GM21360 (cell line): ENCODE data around the gene MORC4.

ENCODE experiments used
- ATAC-seq: cut with Tn5 transposase; IDR thresholded peaks from one replicate; pipeline ENCODE4 v1.9.1; 2021; ENCODE audit warnings: mild to moderate bottlenecking, moderate library complexity; ENCODE audit not compliant: unreplicated experiment

Gene MORC4

DNA sequence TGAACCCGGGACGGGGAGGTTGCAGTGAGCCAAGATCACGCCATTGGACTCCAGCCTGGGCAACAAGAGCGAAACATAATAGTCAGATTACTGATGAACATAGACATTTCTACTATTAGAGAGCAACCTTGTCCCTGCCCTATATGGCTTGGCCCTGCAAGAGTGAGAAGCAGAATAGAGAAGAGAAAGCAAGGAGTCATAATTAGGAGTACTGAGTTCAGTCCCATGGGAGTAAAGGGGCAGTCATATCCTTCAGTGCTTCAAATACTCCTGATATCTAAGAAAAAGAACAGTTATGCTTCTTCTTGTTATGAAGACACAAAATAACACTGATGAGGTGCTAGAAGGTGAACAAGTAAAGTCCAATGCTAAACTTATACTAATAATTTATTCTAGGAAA, 46.0 kb downstream of the MORC4 start:
- ATAC-seq: no peak

DNA sequence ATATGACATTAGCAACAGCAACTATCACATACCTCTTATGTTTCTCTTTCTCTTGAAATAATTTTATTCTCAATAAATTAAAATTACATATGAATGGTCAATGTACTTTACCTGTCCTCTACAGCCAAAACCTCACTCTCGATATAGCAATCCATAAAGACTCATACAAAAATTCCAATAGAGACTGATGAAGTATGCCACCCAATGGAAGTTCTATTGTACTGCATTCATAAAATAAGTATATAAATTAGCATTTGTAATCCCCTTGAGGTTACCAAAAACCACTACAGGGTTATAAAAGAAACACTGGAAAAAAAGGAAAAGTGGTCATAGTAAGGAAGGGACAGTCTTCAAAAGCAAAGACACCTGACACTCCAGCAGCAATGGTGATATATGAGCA, 47.0 kb downstream of the MORC4 start:
- no peak for ATAC-seq

DNA sequence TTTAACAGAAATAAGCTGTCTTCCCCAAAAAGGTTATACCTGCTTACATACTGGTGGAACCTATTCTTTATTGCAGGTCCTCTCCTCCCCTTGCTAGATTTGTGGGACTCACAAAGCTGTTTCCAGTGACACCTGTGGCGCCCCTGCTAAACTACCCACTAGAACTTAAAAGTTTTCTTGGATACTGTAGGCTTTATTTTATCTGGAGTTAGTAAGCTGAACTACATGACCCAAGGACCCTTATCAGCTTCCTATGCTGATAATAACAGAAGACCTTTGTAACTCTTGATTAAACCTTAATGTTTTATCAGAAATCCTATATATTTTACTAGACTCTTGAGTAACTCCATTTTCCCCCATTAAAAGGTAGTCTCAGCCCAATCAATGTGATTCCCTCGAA, 47.5 kb downstream of the MORC4 start:
- ATAC-seq: no peak

DNA sequence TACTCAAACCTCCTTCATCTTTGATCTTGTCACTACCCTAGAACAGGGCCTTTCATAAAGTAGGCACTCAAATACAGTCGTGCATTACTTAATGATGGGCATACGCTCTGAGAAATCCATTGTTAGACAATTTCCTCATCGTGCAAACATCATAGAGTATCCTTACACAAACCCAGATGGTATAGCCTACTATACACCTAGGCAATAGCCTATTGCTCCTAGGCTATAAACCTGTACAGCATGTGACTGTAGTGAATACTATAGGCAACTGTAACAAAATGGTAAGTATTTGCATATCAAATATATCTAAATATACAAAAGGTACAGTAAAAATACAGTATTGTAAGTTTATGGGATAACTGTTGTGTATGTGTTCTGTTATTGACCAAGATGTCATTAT, 47.9 kb downstream of the MORC4 start:
- ATAC-seq: no peak

DNA sequence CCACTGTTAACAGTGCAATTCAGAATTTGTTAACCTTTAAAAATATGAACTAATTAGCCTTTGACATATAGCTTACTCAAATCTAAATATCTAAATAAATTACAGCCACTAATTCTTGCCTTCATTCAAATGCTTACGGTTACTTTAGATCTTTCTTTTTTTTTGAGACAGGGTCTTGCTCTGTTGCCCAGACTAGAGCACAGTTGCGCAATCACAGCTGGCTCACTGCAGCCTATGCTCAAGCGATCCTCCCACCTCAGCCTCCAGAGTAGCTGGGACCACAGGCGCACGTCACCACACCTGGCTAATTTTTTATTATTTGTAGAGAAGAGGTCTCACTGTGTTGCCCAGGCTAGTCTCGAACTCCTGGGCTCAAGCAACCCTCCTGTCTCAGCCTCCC, 48.8 kb downstream of the MORC4 start:
- no peak for ATAC-seq

DNA sequence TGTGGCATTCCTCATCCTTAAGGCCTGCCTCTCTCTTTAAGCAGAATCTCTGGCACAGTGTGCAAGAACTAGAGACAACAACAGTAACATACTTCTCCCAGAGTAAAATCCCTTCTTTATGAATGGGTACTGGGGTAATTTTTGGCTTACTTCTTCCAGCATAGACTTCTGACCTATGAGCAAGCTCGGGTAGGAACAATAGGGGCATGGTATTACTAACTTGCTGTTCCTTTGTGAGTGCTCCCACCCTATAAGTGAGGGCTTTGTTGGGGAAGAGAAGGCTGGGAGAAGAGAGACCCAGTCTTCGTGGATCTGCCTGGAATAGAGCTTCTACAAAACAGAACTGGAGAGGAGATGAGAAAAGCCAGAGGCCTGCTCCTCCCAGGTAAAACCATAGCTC, 49.6 kb downstream of the MORC4 start:
- no peak for ATAC-seq

DNA sequence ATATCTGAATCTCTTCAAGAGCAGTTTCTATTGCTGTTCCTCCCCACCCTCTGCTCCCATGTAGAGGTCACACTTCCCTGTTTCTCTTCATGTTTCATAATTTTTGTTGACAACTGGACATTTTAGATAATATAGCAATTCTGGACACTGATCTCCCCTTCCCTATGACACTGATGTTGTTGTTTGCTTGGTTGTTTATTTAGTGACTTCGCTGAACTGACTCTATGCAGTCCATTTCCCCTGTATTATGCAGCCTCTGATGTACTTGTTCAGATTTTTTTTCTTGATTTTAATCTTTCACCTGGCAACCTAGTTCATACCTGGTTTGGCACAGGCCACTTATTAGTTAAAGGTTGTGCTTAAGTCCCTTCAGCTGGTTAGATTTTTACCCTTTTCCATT, 50.6 kb downstream of the MORC4 start:
- no peak for ATAC-seq

DNA sequence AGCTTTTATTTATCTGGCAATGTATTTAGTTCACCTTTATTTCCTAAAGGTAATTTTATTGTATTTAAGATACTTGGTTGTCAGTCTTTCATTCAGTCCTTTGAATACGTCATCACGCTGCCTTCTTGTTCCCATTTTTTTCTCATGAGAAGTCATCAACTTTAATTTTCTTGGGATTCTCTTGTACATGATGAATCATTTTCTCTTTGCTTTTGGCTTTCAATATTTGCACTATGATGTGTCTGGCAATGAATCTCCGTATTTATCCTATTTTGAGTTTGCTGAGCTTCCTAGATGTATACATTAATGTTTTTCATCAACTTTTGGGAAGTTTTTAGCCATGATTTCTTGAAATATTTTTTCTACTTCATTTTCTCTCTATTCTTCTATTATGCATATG, 51.4 kb downstream of the MORC4 start:
- no peak for ATAC-seq

DNA sequence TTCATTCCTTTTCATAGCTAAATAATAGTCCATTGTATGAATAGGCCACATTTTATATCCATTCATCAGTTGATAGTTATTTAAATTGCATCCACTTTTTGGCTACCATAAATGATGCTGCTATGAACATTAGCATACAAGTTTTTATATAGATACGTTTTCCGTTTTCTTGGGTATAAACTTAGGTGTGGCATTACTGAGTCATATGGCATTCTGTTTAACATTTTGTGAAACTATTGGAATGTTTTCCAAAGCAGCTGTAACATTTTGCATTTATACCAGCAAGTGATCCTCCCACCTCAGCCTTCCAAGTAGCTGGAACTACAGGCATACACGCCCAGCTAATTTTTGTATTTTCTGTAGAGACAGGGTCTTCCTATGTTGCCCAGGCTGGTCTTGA, 53.5 kb downstream of the MORC4 start:
- ATAC-seq: no peak

DNA sequence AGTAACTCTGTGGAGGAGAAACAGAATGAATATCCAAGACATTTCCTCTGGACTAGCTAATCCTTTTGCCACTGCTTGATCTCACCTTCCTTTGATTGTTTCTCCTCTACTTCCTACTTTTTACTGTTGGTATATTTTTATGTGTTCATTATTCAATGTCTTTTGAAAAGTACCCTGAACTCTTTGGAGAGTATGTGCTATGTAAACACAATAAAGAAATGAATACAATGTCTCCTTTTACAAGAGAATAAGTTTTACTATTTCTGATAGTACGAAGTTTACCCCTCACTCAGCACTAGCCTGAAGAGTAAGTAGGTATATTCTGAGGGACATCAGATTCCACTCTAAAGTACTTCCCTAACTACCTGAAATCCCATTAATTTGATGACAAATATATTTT, 59.9 kb downstream of the MORC4 start:
- no peak for ATAC-seq

DNA sequence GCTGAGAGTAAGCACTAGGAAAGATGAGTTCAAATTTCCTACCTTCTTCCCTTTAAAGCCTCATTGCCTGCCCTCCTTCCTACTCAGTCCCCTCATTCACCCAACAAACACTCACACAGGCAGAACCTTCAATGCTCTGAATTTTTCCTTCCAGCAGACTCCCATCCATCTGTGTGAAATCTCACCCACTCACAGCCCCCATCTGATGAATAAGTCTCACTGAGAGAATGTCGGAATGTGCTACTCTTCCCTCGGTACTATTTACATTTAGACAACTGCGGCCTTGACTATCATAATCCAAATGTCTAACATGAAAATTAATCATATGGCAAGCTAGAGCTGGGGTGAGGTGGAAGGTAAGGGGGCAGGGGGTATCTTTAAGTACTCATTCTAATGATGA, 60.4 kb downstream of the MORC4 start:
- ATAC-seq: no peak

DNA sequence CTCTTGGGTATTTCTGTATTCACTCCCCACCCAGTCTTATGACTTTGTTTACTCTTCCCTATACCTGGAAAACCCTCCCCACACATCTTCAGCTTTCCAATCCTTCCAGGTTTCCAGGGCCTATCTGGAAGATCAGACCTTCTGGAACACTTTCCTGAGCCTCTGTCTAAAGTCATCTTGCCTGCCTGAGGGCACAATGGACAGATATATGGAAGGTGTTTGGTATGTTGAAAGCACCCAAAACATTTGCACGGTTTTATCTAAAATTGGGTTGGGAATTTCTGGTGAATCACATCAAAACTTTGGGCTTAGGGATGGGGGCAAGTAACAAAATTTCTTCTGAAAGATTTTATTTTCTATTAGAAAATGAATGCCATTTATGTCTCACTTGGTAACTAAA, 63.8 kb downstream of the MORC4 start:
- ATAC-seq: no peak

DNA sequence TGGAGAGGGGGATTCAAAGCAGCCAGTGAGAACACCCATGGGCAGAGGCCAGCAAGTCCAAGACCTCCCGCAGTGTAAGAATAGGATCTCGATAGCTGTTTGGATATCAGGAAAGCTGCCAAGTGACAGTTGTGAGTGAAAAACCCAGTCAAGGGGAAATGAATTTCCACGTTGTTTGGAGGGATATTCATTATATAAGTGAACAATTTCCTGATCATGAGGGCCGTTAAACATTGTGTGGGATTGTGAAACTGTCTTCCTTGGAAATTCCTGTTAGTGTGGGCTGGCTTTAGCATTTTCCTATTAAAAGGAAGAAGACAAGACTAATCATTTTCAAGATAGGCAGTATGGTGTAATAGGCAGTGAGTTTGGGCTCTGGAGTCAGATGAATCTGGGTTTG, 64.8 kb downstream of the MORC4 start:
- ATAC-seq: no peak

DNA sequence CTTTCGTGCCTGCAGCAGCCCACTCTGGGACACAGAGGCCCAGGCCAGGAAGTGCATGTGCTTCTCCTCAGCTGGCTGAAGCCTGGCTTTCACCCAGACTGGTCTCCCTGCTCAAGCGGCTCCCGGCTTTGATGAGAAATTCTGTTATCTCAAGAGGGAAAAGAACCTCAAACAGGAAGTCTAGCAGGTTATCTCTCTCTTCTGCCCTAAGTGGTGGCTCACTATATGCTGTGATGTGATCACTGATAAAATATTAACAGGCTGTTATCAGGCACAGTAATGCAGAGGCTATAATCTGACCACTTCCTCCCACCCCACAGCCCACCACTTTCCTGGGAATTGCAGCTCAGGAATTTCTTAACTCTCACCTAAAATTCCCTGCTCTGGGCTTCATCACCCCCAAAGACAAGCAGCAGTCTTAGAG, 66.5 kb downstream of the MORC4 start:
- ATAC-seq: no peak

DNA sequence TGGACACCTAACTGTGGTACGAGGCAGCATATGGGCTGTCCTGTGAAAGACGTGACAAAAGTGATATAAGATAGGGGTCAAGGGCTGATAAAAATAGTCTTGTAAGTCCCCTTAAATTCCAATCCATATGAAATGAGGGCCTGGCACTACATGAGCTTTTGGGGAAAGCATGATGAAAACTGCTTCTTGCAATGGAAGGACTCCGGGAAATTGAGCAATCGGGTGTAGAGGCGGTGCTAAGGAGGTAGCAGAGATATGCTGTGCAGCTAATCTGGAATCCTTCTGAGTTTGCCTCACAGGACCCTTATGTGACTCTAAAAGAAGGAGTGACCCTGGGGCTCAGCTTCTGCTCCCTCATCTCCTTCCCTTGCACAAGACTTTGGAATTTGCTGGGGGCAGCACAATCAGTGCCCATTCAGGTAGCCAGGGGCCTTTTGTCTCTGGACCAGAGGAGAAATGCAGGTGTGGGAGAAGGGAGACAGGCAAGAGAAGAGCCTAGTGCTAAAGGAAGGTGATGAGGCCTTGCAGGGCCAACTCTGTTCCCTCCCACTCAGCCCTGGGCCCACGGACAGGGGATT, 67.0 kb downstream of the MORC4 start:
- no peak for ATAC-seq

DNA sequence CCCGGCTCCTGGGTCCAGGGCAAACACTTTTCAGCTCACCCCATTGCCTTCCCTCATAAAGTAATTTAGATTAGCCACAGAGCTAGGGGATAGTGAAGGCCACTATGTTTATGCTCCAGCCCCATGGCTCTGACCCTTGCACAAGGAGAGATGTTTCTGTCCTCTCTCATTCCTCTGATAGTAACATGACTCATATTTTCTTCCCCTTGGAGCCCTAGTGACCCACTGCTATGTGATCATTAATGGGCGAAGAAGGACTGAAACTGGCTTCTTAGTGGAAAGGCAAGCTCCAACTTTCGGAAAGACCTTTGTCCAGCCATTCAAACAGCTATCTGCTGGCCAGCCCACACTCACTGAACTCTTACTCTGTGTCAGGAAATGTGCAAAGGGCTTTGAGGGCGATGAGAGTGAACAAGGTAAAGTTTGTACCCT, 67.5 kb downstream of the MORC4 start:
- no peak for ATAC-seq

DNA sequence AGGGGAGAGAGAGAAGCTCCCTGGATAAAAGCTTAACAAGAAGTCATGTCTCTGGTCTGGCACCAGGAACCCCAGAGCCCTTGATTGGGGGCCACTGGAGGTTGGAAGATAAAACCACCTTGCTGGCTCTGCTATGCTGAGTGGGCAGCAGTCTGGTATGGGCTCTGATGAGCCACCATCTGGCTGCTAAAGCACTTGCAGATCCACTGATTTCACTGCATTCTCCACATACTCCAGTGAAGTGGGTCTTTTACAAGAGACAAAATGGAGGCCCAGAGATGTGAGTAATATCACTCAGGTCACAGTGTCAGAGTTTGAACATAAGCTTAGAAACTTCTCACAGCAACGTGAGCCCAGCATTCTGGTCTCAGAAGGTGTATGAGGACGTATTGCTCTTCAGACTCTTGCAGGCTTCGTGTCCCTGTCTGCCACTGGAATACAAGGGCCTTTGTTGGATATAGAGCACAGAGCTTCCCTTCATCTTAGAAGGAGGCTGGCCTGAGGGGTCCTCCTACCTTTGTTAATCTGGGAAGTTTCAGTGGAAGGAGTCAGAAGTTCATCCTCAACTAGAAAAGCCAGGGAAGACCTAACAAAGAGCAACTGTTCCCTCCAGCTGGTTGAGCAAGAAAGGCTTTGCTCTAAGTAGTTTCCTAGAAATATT, 68.1 kb downstream of the MORC4 start:
- ATAC-seq: no peak

DNA sequence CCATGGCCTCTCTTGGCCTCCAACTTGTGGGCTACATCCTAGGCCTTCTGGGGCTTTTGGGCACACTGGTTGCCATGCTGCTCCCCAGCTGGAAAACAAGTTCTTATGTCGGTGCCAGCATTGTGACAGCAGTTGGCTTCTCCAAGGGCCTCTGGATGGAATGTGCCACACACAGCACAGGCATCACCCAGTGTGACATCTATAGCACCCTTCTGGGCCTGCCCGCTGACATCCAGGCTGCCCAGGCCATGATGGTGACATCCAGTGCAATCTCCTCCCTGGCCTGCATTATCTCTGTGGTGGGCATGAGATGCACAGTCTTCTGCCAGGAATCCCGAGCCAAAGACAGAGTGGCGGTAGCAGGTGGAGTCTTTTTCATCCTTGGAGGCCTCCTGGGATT, 71.8 kb downstream of the MORC4 start:
- ATAC-seq: no peak

DNA sequence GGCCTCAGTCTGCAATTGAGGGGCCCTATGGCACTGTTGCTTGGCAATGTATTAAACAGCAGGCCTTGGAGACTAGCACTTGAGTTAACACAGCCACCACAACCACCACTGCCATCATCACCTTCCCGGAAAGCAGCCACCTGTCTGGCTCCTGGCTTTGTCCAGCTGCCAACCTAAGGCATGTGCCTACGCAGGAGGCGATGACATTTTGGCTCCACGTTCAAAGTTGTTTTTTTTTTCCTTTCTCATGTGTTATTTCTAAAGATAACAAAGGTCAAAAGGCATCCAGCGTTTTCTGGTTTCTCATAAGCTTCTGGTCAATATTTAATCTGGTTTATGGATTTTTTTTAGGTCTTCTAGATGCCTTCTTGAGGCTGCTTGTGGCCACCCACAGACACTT, 72.3 kb downstream of the MORC4 start:
- ATAC-seq: no peak

DNA sequence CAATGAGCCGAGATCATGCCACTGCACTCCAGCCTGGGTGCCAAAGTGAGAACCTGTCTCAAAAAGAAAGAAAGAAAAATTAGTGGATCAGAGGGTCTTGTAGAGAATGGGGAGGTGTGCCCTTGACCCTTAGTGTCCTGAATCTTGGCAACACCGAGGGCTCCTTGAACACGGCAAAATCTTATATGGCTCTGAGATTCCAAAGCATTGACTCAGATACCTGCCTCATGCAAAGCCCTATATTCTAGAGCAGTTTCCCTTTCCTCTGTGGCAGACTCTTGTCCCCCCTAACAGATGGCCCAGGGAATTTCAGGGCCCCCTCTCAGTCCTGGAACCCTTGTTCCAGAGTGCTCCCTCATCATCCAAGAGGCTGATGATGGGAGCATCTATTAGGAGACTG, 73.0 kb downstream of the MORC4 start:
- no peak for ATAC-seq

DNA sequence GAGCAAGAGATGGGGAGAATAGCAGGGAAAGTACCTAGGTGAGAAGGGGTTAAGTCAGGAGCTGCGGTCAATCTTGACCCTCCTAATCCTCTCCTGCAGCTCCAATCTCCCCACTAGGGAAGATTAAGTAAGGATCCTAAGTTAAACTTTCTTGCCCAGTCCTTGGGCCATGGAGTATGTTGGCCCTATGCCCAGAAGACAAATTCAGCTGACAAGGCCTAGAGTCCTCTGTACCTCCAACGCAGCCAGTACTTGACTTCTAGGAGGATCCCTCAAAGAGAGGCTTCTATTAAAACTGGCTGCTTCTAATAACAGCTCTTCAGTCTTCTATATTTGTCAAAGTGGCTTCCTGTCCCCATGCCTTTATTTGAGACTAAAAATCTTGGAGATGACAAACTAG, 78.4 kb downstream of the MORC4 start:
- ATAC-seq: no peak

DNA sequence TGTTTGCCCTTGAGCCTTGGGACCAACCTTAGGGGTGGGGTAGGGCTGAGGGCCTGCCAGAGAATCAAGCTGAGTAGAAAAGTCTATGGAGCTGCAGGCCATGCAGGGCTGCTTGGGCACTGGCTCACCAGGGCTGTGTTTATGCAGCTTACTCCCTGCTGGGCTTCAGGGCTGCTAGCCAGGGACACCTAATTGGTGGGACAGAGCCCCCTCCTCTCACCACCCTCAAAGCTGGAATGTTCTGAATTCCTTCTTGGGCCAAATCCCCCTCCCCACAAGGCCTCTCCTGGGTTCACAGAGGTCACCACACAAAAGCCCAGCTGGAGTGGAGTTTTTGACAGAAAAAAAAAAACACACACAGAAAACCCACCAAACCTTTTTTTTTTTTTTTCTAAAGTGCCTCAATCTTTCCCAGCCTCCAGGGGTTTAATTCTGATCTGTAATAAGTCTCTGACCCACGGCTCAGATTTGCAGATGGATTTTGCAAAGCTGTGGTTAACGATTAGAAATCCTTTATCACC, 80.0 kb downstream of the MORC4 start, which contains the start of gene CLDN2:
CLDN2 (plus strand) TSS at position 471 of the 521 bp plus-strand sequence. CDS start 7,827 bp downstream, outside the sequence.
- no peak for ATAC-seq
